Chondrocyte (in vitro differentiated cells): Measurements from ENCODE around the gene ZNF770. TPM values are rescaled to one million over a fixed set of nuclear protein-coding genes. Genes with fewer than 3 reads are reported as not detected.

Experiments
- DNase-seq: peaks from one replicate; pipeline ENCODE4 v3.0.0; 2021; ENCODE audit warnings: mixed read lengths, low spot score
- H3K27ac Mint-ChIP-seq: one replicate; pipeline ENCODE4 v1.8.0; 2021; ENCODE audit warnings: mild to moderate bottlenecking, moderate library complexity, mixed read lengths; ENCODE audit not compliant: unreplicated experiment
- H3K27me3 Mint-ChIP-seq: 2 replicates; pipeline ENCODE4 v1.8.0; 2021; ENCODE audit warnings: low read depth, mixed read lengths
- H3K36me3 Mint-ChIP-seq: 2 replicates; pipeline ENCODE4 v1.8.0; 2021; ENCODE audit warnings: low read depth, mixed read lengths
- H3K4me1 Mint-ChIP-seq: 2 replicates; pipeline ENCODE4 v1.8.0; 2021; ENCODE audit warnings: low read depth, mild to moderate bottlenecking, mixed read lengths
- H3K4me3 Mint-ChIP-seq: one replicate; pipeline ENCODE4 v1.8.0; 2021; ENCODE audit warnings: mild to moderate bottlenecking, moderate library complexity, mixed read lengths; ENCODE audit not compliant: unreplicated experiment
- H3K9me3 Mint-ChIP-seq: 2 replicates; pipeline ENCODE4 v1.8.0; 2021; ENCODE audit warnings: low read depth, mixed read lengths
- total RNA-seq: library from RNA; stranded (reverse); gene quantifications from 3 replicates; pipeline ENCODE4 v1.2.1, GENCODE V29; 2021
- TF ChIP-seq, protein P1 (sequence below): fragments of 200-600 bp; sonication (generic); IDR thresholded peaks from 2 replicates; pipeline ENCODE4 v1.5.0; 2021; ENCODE audit warnings: antibody characterized with exemption, mild to moderate bottlenecking, moderate library complexity

The ZNF770 gene
- total RNA-seq, 1 donor from 2014 or later: 37.6 TPM

DNA sequence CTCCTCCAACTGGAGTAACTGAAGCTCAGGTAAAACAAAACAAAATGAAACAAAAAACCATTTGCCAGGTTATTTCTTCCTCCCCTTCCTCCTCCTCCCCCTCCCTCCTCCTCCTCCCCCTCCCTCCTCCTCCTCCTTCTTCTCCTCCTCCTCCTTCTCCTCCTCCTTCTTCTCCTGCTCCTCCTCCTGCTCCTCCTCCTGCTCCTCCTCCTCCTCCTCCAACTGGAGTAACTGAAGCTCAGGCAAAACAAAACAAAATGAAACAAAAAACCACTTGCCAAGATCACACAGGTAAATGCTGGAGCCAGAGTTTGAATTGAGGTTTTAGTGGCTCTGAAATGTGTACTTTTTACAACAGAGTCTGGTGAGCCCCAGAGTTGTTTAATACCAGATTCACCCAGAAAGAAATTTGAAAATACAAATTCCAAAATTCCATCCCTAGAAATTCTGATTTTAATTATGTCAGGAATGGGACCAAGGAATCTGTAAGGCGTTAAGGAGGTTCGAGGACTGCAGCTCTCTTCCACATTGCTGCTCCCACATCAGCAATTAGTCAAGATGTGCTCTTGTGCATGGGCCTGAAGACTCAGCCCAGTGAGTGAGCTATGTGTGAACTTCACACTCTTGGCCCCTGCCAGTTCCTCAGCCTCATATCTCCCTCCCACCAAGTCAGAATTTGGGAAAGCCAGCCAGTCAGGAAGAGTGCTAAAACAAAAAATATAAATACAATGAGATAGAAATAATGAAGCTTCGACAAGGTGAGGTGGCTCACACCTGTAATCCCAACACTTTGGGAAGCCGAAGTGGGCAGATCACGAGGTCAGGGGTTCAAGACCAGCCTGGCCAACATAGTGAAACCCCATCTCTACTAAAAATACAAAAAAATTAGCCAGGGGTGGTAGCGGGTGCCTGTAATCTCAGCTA, 31.6 kb upstream of the ZNF770 start:
- H3K4me3 Mint-ChIP-seq: no peak overlapping the region
- no peak for DNase-seq
- H3K27ac Mint-ChIP-seq: no peak overlapping the region
- peaks cover 7% of the 10 kb centered on the region for H3K27me3 Mint-ChIP-seq
- no peaks in the 10 kb centered on the region for H3K9me3 Mint-ChIP-seq
- no peaks in the 10 kb centered on the region for H3K4me1 Mint-ChIP-seq
- H3K36me3 Mint-ChIP-seq: no peaks in the 10 kb centered on the region
- TF ChIP-seq, protein P1, sequence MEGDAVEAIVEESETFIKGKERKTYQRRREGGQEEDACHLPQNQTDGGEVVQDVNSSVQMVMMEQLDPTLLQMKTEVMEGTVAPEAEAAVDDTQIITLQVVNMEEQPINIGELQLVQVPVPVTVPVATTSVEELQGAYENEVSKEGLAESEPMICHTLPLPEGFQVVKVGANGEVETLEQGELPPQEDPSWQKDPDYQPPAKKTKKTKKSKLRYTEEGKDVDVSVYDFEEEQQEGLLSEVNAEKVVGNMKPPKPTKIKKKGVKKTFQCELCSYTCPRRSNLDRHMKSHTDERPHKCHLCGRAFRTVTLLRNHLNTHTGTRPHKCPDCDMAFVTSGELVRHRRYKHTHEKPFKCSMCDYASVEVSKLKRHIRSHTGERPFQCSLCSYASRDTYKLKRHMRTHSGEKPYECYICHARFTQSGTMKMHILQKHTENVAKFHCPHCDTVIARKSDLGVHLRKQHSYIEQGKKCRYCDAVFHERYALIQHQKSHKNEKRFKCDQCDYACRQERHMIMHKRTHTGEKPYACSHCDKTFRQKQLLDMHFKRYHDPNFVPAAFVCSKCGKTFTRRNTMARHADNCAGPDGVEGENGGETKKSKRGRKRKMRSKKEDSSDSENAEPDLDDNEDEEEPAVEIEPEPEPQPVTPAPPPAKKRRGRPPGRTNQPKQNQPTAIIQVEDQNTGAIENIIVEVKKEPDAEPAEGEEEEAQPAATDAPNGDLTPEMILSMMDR: no peak

DNA sequence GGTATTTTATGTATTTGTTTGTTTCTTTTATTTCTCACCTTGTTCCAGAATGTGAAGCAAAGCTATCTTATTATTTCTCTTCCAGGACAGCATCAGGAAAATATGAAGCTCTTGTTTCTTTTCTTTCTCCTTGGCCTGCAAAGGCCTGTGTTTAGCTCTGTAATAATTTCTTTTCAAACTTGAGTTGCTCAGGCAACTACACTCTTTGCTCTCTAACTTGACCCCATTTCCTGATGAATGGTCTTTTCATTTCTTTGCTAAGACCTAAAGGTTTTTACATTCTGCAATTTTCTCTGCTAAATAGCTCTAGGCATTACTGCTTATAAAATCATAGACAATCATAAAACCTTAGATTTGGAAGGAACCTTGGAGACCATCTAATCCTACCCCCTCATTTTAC, 26.2 kb upstream of the ZNF770 start:
- Mint-ChIP-seq H3K27ac (no peak overlapping the region), H3K4me3 (no peak overlapping the region), H3K27me3 (peaks cover 2% of the 10 kb centered on the region), H3K36me3 (no peaks in the 10 kb centered on the region), H3K4me1 (no peaks in the 10 kb centered on the region), H3K9me3 (no peaks in the 10 kb centered on the region)
- no peak for DNase-seq
- TF ChIP-seq, protein P1: no peak

DNA sequence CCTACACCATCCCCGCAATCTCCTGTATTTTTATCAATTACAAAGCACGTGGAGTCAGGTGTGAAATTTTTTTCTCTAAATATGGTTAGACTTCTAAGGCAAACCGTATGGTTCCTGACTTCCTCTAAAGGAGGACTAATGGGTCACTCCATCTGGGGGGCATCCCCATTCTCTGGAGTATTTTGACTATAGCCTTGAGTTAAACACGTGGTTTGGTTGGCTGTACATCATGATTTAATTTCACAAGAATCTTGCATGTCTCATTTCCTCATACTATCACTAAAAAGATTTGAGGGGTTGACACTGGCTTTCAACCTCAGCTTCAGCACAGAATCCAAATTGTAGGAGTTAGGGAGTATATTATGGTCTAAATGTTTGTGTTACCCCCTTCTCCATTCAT, 25.3 kb upstream of the ZNF770 start:
- H3K27me3 Mint-ChIP-seq: peaks cover 2% of the 10 kb centered on the region
- TF ChIP-seq, protein P1: no peak
- no peaks in the 10 kb centered on the region for H3K36me3 Mint-ChIP-seq
- no peak overlapping the region for H3K4me3 Mint-ChIP-seq
- H3K27ac Mint-ChIP-seq: no peak overlapping the region
- no peaks in the 10 kb centered on the region for H3K9me3 Mint-ChIP-seq
- no peaks in the 10 kb centered on the region for H3K4me1 Mint-ChIP-seq
- no peak for DNase-seq

DNA sequence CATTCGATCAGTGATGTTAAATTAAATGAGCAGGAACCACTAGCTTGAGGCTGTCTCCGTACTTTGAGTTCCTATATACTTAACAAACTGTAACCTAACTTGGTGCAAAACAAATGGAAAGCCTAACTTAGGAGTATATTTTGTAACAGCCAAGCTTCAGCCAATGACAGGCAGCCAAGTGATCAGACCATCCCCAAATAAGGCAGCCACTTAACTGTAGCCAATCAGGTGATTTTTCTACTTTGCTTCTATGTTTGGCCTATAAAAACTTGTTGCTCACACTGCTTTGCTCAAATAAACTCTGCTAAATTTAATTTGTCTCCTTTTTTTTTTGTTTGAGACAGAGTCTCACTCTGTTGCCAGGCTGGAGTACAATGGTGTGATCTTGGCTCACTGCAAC, 19.3 kb upstream of the ZNF770 start:
- H3K9me3 Mint-ChIP-seq: no peaks in the 10 kb centered on the region
- TF ChIP-seq, protein P1: no peak
- no peaks in the 10 kb centered on the region for H3K27me3 Mint-ChIP-seq
- H3K4me3 Mint-ChIP-seq: no peak overlapping the region
- H3K4me1 Mint-ChIP-seq: no peaks in the 10 kb centered on the region
- no peak for DNase-seq
- no peak overlapping the region for H3K27ac Mint-ChIP-seq
- no peaks in the 10 kb centered on the region for H3K36me3 Mint-ChIP-seq

DNA sequence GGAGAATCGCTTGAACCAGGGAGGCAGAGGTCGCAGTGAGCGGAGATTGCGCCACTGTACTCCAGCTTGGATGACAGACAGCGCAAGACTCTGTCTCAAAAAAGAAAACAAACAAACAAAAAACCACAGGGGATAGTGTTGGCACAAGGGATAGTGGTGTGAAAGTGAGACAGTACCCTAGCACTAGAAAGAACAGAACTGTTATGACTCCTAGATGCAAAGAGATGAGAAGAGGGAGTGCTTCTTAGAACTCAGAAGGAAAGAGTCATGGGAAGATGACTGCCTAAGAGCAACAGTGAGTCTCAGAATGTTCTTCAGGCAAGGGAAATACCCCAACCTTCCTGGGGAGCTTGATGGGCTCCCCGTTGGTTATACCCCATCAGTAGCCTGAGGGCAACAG, 17.8 kb upstream of the ZNF770 start:
- TF ChIP-seq, protein P1: no peak

More for the DNA sequence above, 17.8 kb upstream of the ZNF770 start:
- H3K4me3 Mint-ChIP-seq: no peak overlapping the region
- no peaks in the 10 kb centered on the region for H3K9me3 Mint-ChIP-seq
- H3K27me3 Mint-ChIP-seq: no peaks in the 10 kb centered on the region
- no peaks in the 10 kb centered on the region for H3K36me3 Mint-ChIP-seq
- DNase-seq: no peak
- H3K27ac Mint-ChIP-seq: no peak overlapping the region
- no peaks in the 10 kb centered on the region for H3K4me1 Mint-ChIP-seq
